GM04503 (cell line): ENCODE results near the gene SDK2.

ENCODE experiments used
- DNase-seq: peaks from one replicate; pipeline ENCODE4 v3.0.0-alpha.2; 2012; ENCODE audit warnings: low read depth

The SDK2 gene

DNA sequence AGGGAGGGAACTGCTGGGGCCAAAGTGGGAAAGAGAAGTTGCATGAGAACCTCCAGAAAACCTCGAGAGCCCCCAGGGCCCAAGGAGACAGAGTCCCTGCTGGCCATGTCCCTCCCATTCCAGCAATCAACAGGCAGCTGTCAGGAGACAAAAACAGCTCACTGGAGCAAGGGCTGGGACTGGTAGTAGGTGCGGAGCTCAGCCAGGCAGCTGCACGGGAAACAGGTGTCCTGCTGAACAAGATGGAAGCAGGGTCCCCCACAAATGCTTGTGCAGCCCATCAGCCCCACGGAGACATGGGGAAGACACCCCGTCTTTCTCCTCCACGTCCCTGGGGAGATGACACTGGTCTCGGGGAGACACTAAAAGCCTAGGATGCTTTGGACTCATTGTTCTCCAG is 34.5 kb downstream of the SDK2 start:
- DNase-seq: no peak

DNA sequence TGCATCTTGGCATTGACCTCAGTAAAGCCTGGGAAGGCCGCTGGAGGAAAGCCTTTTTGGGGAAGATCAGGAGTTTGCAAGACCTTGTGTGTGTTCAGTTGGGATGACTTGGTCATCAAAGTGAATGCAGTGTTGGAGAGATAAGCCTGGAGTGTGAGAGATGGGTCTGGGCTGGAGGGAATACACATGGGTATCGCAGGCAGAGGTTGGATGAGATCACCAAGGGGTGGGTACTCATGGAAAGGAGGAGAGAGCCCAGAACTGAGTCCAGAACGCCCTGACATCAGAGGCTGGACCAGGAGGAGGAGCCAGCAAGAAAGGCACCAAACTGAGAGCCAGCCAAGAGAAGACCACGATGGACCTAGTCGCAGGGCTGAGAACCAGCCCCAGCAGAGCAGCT is 35.2 kb downstream of the SDK2 start:
- DNase-seq: no peak

DNA sequence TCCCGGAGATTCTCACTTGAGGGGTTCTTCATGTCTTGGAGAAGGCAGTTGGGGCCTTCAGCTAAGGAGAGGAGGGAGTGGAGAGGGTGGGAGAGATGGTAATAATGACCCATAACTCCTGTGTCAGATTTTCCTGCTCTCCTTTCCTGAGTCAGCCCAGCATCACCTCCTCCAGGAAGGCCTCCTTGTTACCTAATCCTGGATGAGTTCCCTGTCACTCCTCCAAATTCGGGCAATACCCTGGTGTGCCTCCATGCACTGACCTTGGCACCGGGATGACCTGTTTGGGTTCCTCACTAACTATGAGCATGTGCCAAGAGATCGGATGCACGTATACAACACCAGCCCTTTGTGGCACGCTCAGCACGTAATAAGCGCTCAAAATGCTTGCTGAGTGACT is 38.8 kb downstream of the SDK2 start:
- no peak for DNase-seq

DNA sequence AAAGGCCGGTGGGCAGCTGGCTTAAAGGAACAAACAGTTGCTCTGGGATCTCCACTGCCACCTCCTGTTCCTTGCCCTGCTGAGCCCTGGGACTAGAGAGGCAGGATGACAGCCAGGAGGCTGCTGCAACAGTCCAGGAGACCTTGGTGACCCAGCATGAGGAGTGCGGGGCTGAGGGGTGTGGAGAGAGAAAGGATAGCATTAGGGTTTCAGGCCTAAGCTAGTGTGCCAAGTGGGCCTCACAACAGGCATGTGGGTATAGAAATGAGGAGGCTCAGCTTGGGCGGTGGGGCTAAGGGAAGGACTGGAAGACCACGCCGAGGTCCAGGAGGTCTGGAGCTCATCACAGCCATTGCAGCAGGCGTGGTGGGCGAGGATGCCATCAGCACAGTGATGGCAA is 39.8 kb downstream of the SDK2 start:
- no peak for DNase-seq

DNA sequence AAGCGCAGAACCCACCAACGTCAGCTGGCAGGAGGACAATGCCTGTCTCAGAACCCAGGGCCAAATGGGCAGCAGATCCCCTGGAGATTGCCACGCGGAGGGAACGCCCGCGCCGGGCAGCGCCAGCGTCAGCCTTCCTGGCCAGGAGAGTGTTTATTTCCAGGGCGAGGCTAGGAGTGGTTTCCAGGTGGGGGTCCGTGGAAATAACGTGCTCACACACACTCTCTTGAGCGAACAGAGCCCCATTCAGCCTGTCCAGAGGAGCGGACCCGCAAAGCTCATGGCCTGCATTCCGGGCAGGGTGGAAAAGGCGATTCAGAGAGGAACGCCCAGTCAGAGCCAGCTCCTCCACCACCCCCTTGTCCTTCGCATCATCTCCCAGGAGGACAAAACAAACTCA is 40.3 kb downstream of the SDK2 start:
- no peak for DNase-seq

DNA sequence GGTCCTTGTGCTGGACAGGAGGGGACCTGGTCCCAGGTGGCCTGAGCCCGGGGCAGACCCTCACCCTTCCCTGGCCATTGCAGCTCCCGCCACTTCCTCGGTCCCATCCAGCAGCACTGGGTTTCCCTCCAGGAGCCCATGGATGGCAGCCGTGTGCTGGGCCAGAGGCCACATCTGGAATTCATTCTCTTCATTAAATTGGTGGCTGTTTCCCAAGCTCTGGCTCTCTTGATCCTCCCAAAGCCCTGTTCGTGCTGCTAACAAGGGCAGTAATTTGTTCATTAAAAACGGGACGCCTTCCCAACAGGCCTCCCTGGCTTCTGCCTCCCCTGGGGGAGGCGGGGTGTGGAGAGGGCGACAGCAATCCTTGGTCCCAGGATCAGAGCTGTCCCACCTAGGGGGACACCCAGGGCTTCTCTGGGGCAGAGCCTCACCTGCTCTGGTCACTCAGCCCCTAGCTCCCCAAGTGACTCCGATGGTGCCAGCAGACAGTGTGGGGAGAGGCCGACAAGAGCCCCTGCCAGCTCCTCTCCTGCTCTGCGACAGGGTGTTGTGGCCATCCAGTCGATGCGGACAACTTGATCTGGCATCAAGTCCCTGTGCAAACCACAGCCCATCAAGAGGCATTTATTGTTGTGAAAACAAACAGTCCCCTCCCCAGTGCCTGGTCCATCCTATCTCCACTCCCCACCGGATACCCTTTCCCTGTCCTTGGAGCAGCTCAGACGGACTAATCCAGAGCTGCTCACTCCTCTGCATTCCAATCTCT is 44.0 kb downstream of the SDK2 start:
- DNase-seq: no peak

DNA sequence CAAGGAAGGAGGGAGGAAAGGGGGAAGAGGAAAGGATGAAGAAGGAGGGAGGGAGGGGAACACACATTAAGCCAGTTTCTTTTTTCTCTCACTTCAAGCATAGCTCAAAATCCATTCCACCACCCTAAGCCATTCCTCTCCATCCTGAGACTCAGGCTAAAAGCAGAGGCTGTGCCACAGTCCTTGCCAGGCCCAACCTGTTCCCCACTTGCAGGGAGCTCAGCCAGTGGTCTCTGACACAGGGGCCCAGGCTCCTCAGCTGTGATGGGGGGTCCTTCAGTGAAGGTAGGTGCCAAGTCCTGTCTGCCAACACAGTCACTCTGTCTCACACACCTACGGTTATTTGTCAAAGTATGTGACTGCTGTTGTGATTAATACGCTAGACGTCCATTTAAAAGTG is 44.6 kb downstream of the SDK2 start:
- DNase-seq: no peak

DNA sequence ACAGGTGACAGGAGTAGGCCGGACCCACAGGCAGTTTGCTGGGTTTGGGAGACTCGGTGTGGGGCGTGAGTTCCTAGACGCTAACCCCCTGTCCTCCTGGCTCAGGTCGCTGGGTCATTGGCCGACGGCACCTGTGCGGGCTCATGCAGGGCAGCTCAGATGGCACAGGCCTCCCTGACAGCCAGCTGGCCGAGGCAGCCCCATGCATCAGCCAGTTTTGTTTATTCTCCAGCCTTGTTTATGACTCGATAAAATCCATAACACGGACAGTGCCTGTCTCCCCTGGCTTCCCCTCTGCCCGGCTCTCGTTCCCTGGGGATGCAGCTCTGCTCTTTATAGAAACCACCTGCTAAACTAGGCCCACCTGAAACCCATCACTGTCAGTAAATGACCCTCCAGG is 46.0 kb downstream of the SDK2 start:
- DNase-seq: no peak

DNA sequence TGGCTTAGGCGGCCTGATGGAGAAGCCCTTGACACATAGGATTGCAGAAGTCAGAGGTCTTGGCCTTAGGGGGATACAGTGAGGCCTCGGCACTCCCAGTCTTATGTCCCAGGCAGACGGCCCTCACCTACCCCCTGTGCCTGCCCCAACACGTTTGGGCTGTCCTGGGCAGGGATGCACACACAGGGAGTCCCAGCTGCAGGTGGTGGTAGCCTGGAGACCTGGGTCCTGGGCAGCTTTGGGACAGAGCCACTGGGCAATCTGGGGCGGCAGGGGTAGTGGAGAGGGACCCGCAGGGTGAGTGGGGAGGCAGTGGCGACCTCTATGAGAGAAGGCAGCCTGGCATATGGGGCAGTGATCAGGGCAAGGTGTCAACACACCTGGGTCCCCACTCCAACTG is 48.3 kb downstream of the SDK2 start:
- DNase-seq: no peak

DNA sequence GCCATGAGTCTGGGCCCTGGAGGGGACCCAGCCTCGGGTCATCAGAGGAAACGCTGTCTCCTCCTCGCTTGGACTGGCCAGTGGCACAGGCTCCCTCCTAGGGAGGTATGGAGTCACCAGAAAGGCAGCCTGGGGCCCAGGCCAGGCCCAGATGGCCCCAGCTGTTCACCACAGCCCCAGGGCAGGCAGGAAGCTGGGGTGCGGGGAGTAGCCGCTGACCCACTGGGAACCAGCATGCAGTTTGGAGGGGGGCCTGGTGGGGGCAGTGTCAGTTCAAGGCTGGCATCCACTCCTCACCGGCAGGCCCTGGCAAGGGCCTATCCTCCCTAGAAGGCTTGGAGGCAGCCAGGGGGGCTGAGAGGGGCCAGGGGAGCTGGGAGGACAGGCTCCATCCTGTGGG is 48.8 kb downstream of the SDK2 start:
- no peak for DNase-seq

DNA sequence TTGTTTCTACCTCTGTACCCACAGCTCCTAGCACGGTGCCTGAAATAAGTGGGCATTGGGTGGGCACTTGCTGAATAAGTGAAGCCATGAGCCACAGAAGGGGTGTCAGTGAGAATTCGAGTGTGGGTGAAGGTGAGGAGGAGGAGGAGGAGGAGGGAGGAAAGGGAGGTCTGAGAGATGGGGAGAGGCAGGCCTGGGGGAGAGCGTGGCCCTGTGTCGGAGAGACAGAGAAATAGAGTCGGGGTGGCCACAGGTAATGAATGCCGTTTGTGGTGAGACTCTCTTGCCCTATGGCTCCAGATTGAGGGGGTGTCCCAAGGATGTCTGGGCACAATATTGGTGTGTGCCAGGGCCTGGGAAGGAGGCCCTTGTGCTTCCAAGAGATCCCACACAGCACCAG is 49.2 kb downstream of the SDK2 start:
- DNase-seq: no peak

DNA sequence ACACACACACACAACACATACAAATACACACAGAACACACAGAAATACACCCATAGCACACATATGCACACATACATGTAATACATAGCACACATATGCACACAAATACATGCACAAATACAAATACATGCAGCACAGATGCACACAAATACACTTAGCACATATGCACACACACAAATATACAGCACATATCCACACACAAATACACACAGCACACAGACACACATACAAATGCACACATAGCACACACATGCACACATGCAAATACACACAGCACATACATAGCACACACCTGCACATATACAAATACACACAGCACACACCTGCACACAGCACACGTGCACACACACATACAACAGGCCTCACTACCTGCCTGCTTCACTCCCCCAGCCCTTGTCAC is 49.6 kb downstream of the SDK2 start:
- no peak for DNase-seq

DNA sequence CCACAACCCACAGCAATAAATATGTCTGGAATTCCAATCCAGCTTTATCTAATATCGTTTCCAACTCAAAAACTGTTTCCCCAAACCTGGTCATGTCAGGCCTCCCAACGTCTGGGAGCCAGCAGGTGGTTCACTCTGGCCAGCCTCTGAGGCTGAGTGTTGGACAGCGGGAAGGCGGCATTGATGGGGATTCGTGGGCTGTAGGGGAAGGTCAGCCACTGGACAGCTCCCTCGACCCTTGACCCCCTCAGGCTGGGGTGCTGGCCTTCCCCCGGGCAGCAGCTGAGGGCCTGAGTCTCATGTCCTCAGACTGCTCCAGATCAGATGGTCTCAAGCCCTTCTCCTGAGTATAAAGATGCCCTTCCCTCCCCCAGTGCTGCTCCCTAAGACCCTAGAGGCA is 50.2 kb downstream of the SDK2 start:
- DNase-seq: no peak

DNA sequence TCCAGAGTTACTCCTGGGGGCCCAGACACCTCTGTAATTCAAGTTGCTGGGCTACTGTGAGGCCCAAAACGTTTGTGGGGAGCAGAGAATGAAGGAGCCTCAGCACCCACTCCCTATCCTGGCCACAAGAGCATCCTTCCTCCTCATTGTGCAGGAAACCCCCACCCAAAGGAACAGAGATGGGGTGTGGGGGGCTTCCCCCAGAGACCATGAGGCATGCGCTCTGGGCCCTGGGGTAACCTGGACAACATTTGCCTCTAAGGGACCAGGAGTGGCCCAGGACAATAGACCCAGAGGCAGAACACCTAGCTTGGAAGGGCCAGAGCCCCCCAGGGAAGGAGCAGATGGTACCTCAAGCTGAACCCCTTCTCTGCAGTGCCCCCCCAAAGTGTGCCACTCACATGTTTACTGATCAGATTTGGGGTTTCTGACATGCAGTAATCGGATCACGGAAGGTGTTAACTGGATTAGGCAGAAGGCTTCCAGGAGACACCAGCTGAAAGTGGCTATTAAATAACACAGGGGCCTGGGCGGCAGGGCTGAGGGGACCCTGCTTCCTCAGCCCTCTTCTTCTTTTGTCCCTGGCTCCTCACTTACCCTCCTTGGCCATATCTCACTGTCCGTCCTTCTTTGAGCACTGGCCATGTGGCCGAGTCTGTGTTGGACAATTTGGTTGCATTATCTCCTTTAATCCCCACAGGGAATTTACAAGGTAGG is 50.8 kb downstream of the SDK2 start:
- no peak for DNase-seq

DNA sequence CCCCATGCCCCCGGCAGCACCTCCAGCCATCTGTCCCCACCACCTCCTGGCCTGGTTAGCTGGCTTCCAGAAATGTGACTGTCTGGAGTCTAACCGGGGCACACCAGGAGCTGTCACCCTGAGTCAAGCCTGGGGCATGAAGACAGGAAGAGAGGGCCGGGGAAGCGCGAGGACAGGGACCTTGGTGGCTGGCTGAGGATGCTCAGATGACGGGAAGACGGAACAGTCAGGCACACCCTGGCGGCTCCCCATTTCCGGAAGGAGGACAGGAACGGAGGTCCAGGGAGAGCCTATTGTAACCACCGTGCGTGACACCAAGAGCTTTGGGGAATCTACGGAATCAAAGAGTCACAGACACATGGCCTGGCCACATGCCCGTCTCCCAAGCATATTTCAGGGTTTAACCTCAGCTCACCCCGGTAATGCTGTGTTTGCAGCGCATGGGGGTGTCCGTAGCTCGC is 51.7 kb downstream of the SDK2 start:
- DNase-seq: no peak

DNA sequence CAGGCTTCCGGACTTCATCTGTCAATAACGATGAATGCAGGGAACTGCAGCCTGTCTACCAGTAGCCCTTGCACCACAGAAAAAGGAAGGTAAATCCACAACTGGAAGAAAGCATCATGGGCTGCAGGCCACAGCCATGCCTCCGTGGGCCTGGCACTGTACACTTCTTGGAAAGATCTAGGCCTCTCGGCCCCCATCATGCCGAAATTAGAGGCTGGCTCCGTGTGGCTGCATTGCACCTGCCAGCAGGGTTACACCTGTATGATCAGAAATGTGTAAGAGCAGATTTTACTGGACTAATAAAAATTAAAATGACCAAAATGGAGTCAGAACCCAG is 52.2 kb downstream of the SDK2 start:
- no peak for DNase-seq

DNA sequence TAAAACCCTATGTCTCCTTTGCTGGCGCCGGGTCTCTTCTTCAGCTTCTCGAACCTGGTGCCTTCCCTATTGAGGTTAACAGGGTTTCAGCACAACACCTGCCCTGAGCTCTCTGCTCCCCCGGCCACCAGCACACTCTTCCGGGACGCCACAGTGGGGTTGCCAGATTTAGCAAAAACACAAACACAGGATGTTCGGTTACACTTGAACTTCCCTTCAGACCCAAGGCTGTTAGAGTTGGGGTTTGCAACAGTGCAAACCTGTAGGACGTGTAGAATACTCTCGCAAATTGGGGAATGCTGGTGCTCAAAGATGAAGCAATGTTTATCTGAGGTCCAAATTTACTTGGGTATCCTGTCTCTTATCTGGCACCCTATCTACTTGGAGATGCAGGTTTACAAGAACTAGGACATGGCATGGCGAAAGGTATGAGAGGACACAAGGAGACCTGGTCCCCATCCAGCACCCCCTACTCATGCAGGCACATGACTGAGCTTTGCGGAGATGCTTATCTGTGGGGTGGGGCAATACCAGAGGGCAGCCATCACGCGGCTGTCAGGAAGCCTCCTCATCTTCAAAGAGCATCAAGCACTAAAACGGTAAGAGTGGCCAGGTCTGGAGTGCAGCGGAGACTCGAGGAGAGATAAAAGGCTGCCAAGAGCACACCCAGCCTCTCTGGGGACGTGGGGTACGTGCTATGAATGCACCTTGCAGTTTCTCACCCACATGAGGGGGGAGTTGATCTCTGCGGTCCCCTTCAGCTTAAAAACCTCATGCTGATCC is 52.8 kb downstream of the SDK2 start:
- DNase-seq: no peak

DNA sequence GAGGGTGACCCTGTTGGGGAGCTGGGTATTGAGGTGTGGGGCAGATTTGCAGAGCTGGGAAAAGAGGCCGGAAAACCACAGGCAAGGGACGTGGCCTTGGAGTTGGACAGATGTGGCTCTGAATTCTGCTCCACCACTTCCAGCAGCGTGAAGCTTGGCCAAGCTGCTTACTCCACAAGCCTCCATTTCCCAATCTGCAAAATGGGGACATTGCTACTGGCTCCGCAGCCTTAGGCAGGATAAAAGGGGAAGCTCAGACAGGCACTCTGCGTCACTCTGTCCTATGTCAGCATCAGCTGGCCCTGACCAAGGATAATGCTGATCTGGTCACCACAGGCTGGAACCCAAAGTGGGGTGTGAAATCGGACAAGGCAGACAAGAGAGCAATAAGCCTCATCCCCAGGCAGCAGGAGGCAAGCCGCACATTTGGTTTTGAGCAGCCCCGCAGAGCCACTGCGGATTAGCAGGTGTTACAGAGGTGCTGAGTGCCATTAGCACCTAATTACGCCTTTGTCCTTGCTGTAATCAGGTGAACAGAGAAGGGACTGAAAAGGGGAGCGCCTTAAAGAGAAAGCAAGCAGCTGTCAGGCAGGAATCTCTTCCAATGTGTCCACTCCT is 54.8 kb downstream of the SDK2 start:
- DNase-seq: no peak

DNA sequence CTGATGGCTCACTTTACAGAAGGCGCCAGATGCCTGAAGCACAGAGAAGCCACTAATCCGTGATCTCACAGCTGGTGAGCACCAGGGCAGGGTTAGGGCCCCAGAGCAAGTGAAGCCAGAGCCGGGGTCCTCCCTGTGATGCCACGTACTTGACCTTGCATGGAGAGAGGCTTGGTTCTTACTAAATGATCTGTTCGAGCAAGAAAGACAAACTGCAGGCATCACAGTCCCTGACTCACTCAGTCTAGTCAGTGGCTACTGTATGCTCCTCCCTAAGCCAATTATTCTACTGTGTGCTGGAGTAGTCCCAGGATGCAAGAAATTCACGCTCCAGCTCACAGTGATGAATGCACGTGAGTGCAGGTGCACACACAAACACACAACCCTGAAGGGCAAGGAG is 55.4 kb downstream of the SDK2 start:
- DNase-seq: no peak

DNA sequence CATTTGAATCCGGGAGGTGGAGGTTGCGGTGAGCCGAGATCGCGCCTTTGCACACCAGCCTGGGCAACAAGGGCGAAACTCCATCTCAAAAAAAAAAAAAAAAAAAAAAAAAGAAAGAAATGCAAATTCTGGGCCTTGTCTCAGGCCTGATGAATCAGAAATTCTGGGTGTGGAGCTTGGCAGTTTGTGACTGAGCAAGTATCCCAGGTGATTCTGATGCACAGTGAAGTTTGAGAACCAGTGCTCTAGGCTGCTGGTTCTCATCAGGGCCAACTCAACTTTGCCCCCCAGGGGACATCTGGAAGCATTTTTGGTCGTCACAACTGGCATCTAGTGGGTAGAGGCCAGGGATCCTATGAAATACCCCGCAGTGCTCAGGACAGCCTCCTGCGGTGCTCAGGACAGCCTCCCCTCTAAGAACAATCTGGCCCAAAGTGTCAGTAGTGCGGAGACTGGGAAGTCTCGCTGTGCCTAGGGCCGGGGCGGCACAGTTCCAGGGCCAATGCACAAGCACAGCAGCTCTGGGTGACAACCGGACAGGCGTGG is 55.9 kb downstream of the SDK2 start:
- no peak for DNase-seq

DNA sequence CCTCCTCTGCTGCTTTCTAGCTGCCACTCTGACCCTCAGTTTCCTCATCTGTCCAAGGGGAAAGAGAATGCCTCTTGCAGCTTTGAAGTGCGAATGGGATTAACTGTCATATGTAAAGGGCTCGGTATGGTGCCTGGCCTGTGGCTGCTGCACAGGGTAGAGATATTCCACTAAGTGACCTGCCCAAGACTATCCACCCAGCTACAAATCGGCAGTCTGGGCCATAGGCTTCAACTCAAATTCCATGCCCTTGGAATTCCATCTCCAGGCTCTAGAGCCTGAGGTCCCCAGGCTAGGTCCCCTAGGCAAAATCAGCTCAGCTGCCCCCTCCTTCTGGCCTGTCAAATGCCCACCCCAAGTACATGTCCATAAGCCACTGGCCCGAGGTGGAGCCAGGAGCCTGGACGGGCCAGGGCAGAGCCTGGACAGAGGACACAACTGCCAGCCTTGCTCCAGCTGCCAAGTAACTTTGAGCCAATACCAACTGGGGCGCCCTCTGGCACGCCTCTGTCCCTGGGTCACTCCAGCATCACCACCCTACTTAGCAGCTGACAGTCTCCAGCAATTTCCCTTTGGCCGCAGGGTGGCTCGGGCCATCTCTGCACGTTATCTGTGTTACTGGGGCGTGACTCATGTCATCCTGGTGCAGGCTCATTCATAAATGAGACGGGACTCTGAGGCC is 57.2 kb downstream of the SDK2 start:
- DNase-seq: no peak

DNA sequence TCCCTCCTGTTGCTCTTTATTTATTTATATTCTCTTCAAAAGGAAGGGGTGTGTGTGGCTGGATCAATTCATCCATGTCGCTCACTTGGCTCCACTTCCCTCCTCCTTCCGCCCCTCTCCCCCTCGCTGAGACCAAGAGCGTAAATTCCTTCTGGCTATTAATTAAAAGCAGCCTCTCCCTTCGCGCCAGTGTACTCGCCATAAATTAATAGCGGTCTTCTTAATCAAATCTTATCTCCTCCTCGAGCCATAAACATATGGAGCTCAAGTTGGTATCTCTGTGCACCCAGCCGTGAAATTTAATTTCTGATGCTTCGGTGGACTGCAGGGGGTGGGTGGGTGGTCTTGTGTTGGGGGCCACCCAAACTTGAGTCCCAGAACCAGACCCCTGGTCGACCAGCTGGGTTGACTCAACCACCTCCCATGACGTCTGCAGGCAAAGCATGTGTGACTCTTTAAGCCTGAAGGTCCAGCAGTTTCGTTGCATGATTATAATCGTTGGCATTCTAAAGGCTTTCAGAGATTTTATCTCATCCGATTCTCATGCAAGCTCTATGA is 57.9 kb downstream of the SDK2 start:
- no peak for DNase-seq
